ENCODE measurements around the gene CDC14A.

CDC14A gene

DNA sequence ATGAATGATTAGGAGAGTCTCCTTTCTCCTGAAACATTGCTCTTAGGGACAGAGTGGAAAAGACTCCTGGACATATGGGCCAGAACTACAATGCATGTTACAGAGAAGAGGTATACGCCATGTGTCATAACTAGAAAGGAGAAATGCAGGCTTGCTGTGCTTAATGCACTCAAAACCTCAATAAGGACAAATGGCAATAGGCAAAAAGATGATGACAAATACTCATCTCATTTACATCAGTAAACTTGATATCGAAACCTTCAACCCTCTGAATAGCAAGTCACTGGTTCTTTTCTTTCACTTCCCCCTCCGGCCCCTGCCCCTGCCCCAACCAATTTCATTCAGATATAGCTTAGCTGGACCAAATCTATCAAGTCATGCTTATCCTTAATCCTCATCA lies 183.7 kb downstream of the CDC14A start:
- DNase-seq (ENCODE audit: low read depth in 2 of 2): no peak

DNA sequence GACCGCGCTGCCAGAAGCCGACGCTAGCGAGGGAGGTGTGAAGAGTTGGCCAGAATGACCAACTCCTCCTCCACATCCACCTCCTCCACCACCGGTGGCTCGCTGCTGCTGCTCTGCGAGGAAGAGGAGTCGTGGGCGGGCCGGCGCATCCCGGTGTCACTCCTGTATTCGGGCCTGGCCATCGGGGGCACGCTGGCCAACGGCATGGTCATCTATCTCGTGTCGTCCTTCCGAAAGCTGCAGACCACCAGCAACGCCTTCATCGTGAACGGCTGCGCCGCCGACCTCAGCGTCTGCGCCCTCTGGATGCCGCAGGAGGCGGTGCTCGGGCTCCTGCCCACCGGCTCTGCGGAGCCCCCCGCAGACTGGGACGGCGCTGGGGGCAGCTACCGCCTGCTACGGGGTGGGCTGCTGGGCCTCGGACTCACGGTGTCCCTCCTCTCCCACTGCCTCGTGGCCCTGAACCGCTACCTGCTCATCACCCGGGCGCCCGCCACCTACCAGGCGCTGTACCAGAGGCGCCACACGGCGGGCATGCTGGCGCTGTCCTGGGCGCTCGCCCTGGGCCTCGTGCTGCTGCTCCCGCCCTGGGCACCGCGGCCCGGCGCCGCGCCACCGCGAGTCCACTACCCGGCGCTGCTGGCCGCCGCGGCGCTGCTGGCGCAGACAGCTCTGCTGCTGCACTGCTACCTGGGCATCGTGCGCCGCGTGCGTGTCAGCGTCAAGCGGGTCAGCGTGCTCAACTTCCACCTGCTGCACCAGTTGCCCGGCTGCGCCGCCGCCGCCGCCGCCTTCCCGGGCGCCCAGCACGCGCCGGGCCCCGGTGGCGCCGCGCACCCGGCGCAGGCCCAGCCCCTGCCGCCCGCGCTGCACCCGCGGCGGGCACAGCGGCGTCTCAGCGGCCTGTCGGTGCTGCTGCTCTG lies 186.9 kb downstream of the CDC14A start:
- peak in 1 of 2 donors; percentile 32 for DNase-seq (ENCODE audit: low read depth in 2 of 2)

DNA sequence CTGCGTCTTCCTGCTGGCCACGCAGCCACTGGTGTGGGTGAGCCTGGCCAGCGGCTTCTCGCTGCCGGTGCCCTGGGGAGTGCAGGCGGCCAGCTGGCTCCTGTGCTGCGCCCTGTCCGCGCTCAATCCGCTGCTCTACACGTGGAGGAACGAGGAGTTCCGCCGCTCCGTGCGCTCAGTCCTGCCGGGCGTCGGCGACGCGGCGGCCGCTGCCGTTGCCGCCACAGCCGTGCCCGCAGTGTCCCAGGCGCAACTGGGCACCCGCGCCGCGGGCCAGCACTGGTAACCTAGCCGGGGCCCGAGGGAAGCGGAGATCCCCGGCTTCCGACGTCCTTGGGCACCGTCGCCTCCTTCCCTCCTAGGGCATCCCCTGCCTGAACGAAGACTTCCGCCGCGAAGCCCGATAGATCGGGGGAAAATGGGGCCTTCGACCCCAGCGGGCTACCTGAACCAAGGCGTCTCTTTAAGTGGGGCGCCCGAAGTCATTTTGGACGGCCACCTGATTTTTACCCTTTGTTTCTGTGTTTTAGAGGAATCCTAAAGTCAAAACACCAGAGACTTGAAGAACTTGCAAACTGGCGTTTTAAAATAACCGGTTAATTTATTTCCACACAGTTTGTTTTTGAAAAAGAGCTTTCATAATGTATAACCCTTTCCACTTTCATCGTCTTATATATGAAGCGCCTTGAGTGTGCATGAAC lies 187.7 kb downstream of the CDC14A start:
- peak in 1 of 2 donors; percentile 14 for DNase-seq (ENCODE audit: low read depth in 2 of 2)

DNA sequence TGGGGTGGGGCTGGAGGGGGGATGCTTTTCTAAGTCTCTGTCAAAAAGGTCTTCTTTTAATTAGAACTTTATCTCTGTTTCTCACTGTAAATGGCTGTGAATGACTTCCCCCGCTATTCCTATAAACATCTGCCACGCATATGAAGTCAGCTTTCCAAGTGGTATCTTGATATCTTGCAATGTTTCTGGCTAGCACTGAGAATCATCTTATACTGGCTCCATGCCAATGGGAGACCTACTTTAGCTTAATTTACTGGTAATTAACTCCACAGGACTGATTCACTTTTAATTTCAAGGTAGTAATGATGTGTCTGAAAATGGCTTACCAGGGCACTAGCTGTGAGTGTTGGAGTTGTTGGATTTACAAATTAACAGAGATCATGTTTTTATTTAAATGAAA lies 190.0 kb downstream of the CDC14A start:
- no peak for DNase-seq (ENCODE audit: low read depth in 2 of 2)

DNA sequence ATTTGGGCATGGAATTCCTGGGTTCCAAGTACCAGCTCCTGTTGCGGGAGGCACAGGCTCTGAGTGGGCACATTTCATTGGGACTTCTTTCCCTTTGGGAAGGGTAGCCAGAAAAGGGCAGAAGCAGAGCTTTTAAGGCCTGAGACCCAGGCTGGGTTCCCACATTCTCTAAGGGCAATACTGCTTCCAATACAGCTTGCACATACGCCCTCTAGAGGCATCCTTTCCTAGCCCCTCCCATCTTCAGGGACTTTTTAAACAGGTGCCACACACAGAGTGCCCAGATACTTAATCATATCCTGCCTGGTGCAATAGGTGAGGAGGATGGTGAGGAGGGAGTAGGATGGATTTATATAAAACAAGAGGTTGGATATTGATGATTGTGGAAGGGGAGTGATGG lies 191.3 kb downstream of the CDC14A start:
- DNase-seq (ENCODE audit: low read depth in 2 of 2): no peak

GRCh38 chr1:100544791-100545190 lies 192.5 kb downstream of the CDC14A start:
- no peak for DNase-seq (ENCODE audit: low read depth in 2 of 2)

GRCh38 chr1:100545855-100546254 lies 193.5 kb downstream of the CDC14A start:
- no peak for DNase-seq (ENCODE audit: low read depth in 2 of 2)

- no peak for DNase-seq (ENCODE audit: low read depth in 2 of 2)
Measured at GRCh38 chr1:100552031-100552430, 199.7 kb downstream of the CDC14A start.

DNA sequence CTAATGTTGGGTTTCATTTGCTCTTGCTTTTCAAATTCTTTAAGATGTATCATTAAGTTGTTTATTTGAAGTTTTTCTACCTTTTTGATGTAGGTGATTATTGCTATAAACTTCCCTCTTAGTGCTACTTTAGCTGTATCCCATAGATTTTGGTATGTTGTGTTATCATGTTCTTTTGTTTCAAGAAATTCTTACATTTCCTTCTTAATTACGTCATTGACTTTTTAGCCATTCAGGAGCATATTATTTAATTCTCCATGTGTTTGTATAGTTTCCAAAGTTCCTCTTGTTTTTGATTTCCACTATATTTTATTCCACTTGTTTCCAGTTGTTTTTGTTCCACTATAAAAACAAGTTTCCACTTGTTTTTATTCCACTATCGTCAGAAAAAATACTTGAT lies 200.6 kb downstream of the CDC14A start:
- DNase-seq (ENCODE audit: low read depth in 2 of 2): no peak

DNA sequence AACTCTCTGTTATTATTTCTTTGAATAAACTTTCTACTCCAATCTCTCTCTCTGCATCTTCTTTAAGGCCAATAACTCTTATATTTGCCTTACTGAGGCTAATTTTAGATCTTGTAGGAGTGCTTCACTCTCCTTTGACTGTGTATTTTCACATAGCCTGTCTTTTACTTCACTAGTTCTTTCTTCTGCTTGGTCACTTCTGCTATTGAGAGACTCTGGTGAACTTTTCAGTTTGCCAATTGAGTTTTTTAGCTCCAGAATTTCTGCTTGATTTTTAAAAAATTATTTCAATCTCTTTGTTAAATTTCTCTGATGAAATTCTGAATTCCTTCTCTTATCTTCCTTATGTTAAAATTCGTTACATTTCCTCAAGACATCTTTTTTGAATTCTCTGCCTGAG lies 203.9 kb downstream of the CDC14A start:
- no peak for DNase-seq (ENCODE audit: low read depth in 2 of 2)

- no peak for DNase-seq (ENCODE audit: low read depth in 2 of 2)
Measured at GRCh38 chr1:100556925-100557605, 204.8 kb downstream of the CDC14A start.

- no peak for DNase-seq (ENCODE audit: low read depth in 2 of 2)
Measured at GRCh38 chr1:100557606-100557953, 205.3 kb downstream of the CDC14A start.

- no peak for DNase-seq (ENCODE audit: low read depth in 2 of 2)
Measured at GRCh38 chr1:100565533-100565932, 213.2 kb downstream of the CDC14A start.

- DNase-seq (ENCODE audit: low read depth in 2 of 2): no peak
Measured at GRCh38 chr1:100565937-100566699, 213.8 kb downstream of the CDC14A start.

GRCh38 chr1:100567062-100567461 lies 214.8 kb downstream of the CDC14A start:
- DNase-seq (ENCODE audit: low read depth in 2 of 2): no peak
